Gastrocnemius medialis (tissue), 4 donors: ENCODE measurements around the gene ACP1. TPM values are rescaled to one million over a fixed set of nuclear protein-coding genes. Genes with fewer than 3 reads are reported as not detected.
A peak's percentile ranks its signal among the peaks of the same experiment; 100 is the strongest.

ENCODE experiments used
- ATAC-seq, 2 donors: fragments of 150-250 bp; one replicate each; pipeline ENCODE4 v1.9.1; 2016
- DNase-seq, 2 donors: peaks; one replicate each; pipeline ENCODE4 v3.0.0-alpha.2; 2019
- H3K27ac ChIP-seq, 4 donors: fragments of 200-600 bp; sonication (generic); 1 replicate in 1 of 4; 2 replicates in 3 of 4; pipeline ENCODE4 v1.5.1; 2016 to 2018; ENCODE audit warnings: mild to moderate bottlenecking in 2 of 4, moderate library complexity in 1 of 4
- H3K27me3 ChIP-seq, 3 donors: fragments of 200-600 bp; sonication (generic) in 2 of 3; 1 replicate in 1 of 3; 2 replicates in 2 of 3; pipeline versions ENCODE4 v1.5.1 to v1.6.0; 2016 to 2019; ENCODE audit warnings: mild to moderate bottlenecking in 1 of 3, moderate library complexity in 1 of 3
- H3K36me3 ChIP-seq, 2 donors: fragments of 200-600 bp; sonication (generic) in 1 of 2; one replicate each; pipeline ENCODE4 v1.5.1; 2017 to 2018
- H3K4me1 ChIP-seq, 2 donors: fragments of 200-600 bp; sonication (generic) in 1 of 2; one replicate each; pipeline ENCODE4 v1.5.1; 2016 to 2017; ENCODE audit warnings: mild to moderate bottlenecking in 2 of 2
- H3K4me3 ChIP-seq, 4 donors: fragments of 200-600 bp; sonication (generic) in 3 of 4; 1 replicate in 1 of 4; 2 replicates in 3 of 4; pipeline ENCODE4 v1.5.1; 2016 to 2019; ENCODE audit warnings: mild to moderate bottlenecking in 2 of 4
- H3K9me3 ChIP-seq, 3 donors: fragments of 200-600 bp; sonication (generic) in 2 of 3; 1 replicate in 1 of 3; 2 replicates in 2 of 3; pipeline ENCODE4 v1.5.1; 2016 to 2019
- POLR2A ChIP-seq, 2 donors: fragments of 450-650 bp; IDR thresholded peaks; one replicate each; pipeline ENCODE4 v1.6.1; 2017; ENCODE audit warnings: antibody characterized with exemption in 2 of 2, mild to moderate bottlenecking in 2 of 2, moderate library complexity in 2 of 2
- in situ Hi-C, 4 donors: fragments of 200-750 bp; cut with MboI; loops; one replicate each; pipeline versions ENCODE4 v1.15.0 to v1.8.0; 2017; ENCODE audit warnings: low sequenced_read_pairs in 4 of 4
- intact Hi-C: fragments of 100-400 bp; cut with DNase I; formaldehyde crosslinking; loops from one replicate; pipeline ENCODE4 v1.15.1; 2023; ENCODE audit warnings: low total_unique reads
- total RNA-seq, 4 donors: library from RNA; depleted of rRNA; stranded (reverse); fragments of >200 nt; gene quantifications; one replicate each; pipeline versions ENCODE4 v1.1.0 to v1.2.3, GENCODE V29; 2016
- TF ChIP-seq, protein P1 (sequence below), 5 experiments: fragments of 450-650 bp in 3 of 5; fragments of 200-600 bp in 2 of 5; sonication (generic) in 2 of 5; IDR thresholded peaks in 4 of 5; conservative IDR thresholded peaks in 1 of 5; 1 replicate in 4 of 5; 2 replicates in 1 of 5; pipeline ENCODE4 v1.5.1; 2016 to 2019; ENCODE audit warnings: antibody characterized with exemption in 5 of 5, mild to moderate bottlenecking in 3 of 5, moderate library complexity in 3 of 5

ACP1 gene
- total RNA-seq, 4 donors from 2014 or later = 69.7 to 91.3 (median 81.9) TPM

DNA sequence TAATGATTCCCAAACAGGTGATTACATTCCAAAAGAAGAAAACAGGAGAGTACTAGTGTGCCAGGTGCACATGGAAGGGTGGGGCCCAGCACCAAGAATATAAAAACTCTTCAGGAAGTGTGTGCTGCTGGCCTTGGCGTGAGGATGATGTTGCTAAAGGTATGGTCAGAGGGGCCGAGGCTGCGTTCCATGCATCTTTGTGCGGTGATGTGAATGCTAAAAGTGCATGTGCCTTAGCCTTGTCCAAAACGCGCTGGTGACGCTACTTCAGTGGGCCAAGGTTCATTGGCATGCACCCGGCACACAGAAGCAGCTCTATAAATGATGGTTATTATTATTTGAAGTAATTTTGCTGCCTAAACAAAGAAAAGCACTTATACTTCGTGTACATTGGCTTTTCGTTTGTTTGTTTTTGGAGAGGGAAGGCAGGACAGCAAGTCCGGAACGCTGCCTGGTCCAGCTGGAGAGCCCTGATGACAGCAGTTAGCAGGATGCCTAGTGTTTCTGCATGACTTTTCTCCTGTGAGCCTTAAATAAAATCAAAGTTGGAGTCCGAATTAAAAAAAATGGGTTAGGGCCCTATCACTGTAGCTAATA, 20.2 kb downstream of the ACP1 start:
- in situ Hi-C loops (no loop called here), intact Hi-C loops (no loop called here)
- no peak for ATAC-seq
- no peak for DNase-seq
- Histone ChIP-seq H3K9me3 (no peaks in the 10 kb centered on the region), H3K4me3 (no peak overlapping the region), H3K36me3 (peaks cover 0 to 17% of the 10 kb centered on the region in 2 donors), H3K4me1 (peaks cover 5 to 10% of the 10 kb centered on the region in 2 donors), H3K27me3 (peaks cover 11 to 33% (median 23%) of the 10 kb centered on the region in 3 donors), H3K27ac (no peak overlapping the region)
- TF ChIP-seq, protein P1, sequence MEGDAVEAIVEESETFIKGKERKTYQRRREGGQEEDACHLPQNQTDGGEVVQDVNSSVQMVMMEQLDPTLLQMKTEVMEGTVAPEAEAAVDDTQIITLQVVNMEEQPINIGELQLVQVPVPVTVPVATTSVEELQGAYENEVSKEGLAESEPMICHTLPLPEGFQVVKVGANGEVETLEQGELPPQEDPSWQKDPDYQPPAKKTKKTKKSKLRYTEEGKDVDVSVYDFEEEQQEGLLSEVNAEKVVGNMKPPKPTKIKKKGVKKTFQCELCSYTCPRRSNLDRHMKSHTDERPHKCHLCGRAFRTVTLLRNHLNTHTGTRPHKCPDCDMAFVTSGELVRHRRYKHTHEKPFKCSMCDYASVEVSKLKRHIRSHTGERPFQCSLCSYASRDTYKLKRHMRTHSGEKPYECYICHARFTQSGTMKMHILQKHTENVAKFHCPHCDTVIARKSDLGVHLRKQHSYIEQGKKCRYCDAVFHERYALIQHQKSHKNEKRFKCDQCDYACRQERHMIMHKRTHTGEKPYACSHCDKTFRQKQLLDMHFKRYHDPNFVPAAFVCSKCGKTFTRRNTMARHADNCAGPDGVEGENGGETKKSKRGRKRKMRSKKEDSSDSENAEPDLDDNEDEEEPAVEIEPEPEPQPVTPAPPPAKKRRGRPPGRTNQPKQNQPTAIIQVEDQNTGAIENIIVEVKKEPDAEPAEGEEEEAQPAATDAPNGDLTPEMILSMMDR (IDR thresholded peaks at IDR 0.05 in 4 of 5, conservative IDR thresholded peaks at IDR 0.05 in 1 of 5) = no peak
- TF ChIP-seq POLR2A (IDR thresholded peaks at IDR 0.05) = no peak

DNA sequence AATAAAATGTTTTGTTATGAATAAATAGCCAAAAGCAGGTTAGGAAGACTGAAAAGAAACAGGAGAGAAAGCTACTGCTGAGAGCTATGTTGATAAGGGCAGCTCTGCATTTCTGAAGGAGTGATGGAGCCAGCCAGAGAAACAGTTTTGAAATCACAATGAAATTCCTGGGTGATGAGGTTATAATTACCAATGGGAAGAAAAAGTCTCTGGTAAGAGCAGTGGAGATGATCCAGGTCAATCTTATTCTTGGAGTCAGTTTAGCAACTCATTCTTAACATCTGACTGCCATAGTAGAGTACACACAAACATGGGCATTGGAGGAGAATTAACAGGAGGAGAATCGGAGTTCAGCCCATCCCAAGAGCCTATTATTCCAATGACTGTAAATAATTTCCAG, 20.8 kb downstream of the ACP1 start:
- H3K9me3 ChIP-seq = no peaks in the 10 kb centered on the region
- in situ Hi-C loops = no loop called here
- intact Hi-C loops = no loop called here
- H3K27me3 ChIP-seq = peaks cover 16 to 35% (median 29%) of the 10 kb centered on the region in 3 donors
- DNase-seq (no peak), ATAC-seq (no peak)
- peaks cover 5 to 12% of the 10 kb centered on the region in 2 donors for H3K4me1 ChIP-seq
- TF ChIP-seq POLR2A (IDR thresholded peaks at IDR 0.05) = no peak
- TF ChIP-seq, protein P1 (IDR thresholded peaks at IDR 0.05 in 4 of 5, conservative IDR thresholded peaks at IDR 0.05 in 1 of 5) = no peak
- H3K36me3 ChIP-seq = peaks cover 0 to 12% of the 10 kb centered on the region in 2 donors
- H3K4me3 ChIP-seq = no peak overlapping the region
- H3K27ac ChIP-seq = no peak overlapping the region

DNA sequence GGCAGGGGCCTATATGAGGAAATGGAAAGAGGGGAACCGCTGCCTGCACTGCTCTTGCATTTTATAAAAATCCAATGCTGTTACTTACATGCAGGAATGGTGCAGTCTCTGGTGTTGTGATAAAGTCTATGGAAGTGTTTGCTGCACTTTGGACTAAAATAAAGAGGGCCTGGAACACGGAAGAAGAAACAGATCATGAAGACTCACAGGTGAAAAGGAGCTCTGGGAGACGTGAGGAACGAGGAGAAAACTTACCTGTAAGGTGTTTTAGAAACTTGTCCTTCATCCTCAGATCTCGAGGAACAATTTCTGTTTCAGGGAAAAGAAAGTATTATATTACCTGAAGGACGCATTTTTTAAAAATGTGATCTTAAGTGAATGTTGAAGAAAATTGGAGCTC, 21.3 kb downstream of the ACP1 start:
- Histone ChIP-seq H3K27me3 (peaks cover 21 to 35% (median 30%) of the 10 kb centered on the region in 3 donors), H3K36me3 (peaks cover 0 to 8% of the 10 kb centered on the region in 2 donors), H3K27ac (no peak overlapping the region), H3K9me3 (no peaks in the 10 kb centered on the region), H3K4me1 (peaks cover 5 to 12% of the 10 kb centered on the region in 2 donors), H3K4me3 (no peak overlapping the region)
- intact Hi-C loops (no loop called here), in situ Hi-C loops (no loop called here)
- TF ChIP-seq POLR2A (IDR thresholded peaks at IDR 0.05) = no peak
- TF ChIP-seq, protein P1 (IDR thresholded peaks at IDR 0.05 in 4 of 5, conservative IDR thresholded peaks at IDR 0.05 in 1 of 5) = no peak
- ATAC-seq (no peak), DNase-seq (no peak)

DNA sequence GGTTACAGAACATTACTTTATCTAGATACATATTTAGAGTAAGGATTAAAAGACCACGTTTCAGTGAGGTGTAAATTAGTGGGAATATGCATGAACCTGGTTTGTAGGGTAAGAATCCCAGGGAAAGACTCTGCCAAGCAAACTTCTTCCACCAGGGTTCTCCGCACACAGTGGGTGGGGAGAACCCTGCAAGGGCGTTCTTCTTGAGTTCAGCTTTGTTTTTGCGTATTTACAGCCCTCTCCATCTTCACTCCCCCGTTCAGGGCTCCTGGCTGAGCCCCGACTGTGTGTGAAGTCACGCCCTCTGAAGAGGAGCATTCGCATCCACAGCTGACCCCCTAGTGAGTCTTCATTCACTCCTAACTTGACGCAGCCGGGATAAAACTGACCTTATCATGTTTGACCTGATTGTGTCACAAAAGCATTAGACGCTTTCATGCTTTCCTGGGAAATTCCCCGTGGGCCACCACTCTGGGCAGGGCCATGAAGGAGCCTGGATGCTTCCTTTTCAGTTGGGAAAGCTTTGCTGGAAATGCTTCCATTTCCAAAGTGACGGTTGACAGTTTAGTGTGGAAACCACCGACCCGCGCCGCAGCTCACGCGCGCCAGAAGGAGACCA, 22.1 kb downstream of the ACP1 start:
- ATAC-seq (no peak), DNase-seq (no peak)
- in situ Hi-C loops = no loop called here
- Histone ChIP-seq H3K27me3 (peaks cover 21 to 35% (median 30%) of the 10 kb centered on the region in 3 donors), H3K27ac (no peak overlapping the region), H3K9me3 (no peaks in the 10 kb centered on the region), H3K36me3 (peaks cover 0 to 5% of the 10 kb centered on the region in 2 donors), H3K4me3 (peak overlapping the region in 1 of 4 donors; percentile 36), H3K4me1 (peaks cover 5 to 12% of the 10 kb centered on the region in 2 donors)
- intact Hi-C loops = no loop called here
- TF ChIP-seq, protein P1 (IDR thresholded peaks at IDR 0.05 in 4 of 5, conservative IDR thresholded peaks at IDR 0.05 in 1 of 5) = no peak
- no peak for TF ChIP-seq POLR2A (IDR thresholded peaks at IDR 0.05)
